T1000 (cell line): ENCODE results near the gene FRMPD2.
"Not testable (repeated sequence)": the region's sequence is repeated elsewhere in the genome, so short reads cannot be mapped to it uniquely, and the experiment has no call there.

Experiments used
- DNase-seq: peaks from one replicate; lab custom pipeline; 2025; ENCODE audit warnings: mixed read lengths; lab: John Stamatoyannopoulos, UW

Gene FRMPD2

GRCh38 chr10:48231699-48232315, 42.7 kb downstream of the FRMPD2 start:
- DNase-seq = no peak

GRCh38 chr10:48231178-48231577, 43.3 kb downstream of the FRMPD2 start:
- no peak for DNase-seq

- DNase-seq = no peak
Measured at GRCh38 chr10:48227213-48227612, 47.3 kb downstream of the FRMPD2 start.

GRCh38 chr10:48224979-48225560, 49.4 kb downstream of the FRMPD2 start:
- DNase-seq = no peak

GRCh38 chr10:48224296-48224695, 50.2 kb downstream of the FRMPD2 start:
- DNase-seq = no peak

- no peak for DNase-seq
Measured at GRCh38 chr10:48221814-48222213, 52.7 kb downstream of the FRMPD2 start.

GRCh38 chr10:48221031-48221430, 53.5 kb downstream of the FRMPD2 start:
- DNase-seq = not testable (repeated sequence)

- DNase-seq = no peak
Measured at GRCh38 chr10:48219194-48219593, 55.3 kb downstream of the FRMPD2 start.

- DNase-seq = no peak
Measured at GRCh38 chr10:48216744-48217143, 57.8 kb downstream of the FRMPD2 start.

GRCh38 chr10:48216204-48216505, 58.3 kb downstream of the FRMPD2 start:
- DNase-seq = no peak

- no peak for DNase-seq
Measured at GRCh38 chr10:48215486-48216203, 58.9 kb downstream of the FRMPD2 start.

GRCh38 chr10:48214716-48215485, 59.6 kb downstream of the FRMPD2 start:
- DNase-seq = no peak

- no peak for DNase-seq
Measured at GRCh38 chr10:48213047-48213446, 61.4 kb downstream of the FRMPD2 start.

GRCh38 chr10:48211777-48212176, 62.7 kb downstream of the FRMPD2 start:
- DNase-seq = no peak

GRCh38 chr10:48210966-48211365, 63.5 kb downstream of the FRMPD2 start:
- DNase-seq = no peak

GRCh38 chr10:48210391-48210790, 64.1 kb downstream of the FRMPD2 start:
- DNase-seq = no peak

- DNase-seq = no peak
Measured at GRCh38 chr10:48209241-48209640, 65.3 kb downstream of the FRMPD2 start.

- DNase-seq = no peak
Measured at GRCh38 chr10:48207853-48208252, 66.6 kb downstream of the FRMPD2 start.

- no peak for DNase-seq
Measured at GRCh38 chr10:48206482-48207250, 67.8 kb downstream of the FRMPD2 start.

- no peak for DNase-seq
Measured at GRCh38 chr10:48205918-48206317, 68.6 kb downstream of the FRMPD2 start.

GRCh38 chr10:48199580-48200377, 74.7 kb downstream of the FRMPD2 start:
- DNase-seq = no peak
